Cardiac muscle cell (in vitro differentiated cells and primary cell): ENCODE data around the gene RPS3. TPM values are rescaled to one million over a fixed set of nuclear protein-coding genes. Genes with fewer than 3 reads are reported as not detected.

ENCODE experiments used
- DNase-seq, 2 donors: peaks; one replicate each; pipeline versions ENCODE4 v3.0.0 to v3.0.0-alpha.2; 2010 to 2017; ENCODE audit warnings: low read depth in 1 of 2, low spot score in 1 of 2
- H3K27ac ChIP-seq: fragments of 200-600 bp; sonication (generic); 2 replicates; pipeline ENCODE4 v1.5.1; 2016
- H3K27me3 ChIP-seq: fragments of 200-600 bp; sonication (generic); 2 replicates; pipeline ENCODE4 v1.6.0; 2016; ENCODE audit warnings: control low read depth
- H3K36me3 ChIP-seq: fragments of 200-600 bp; sonication (generic); 2 replicates; pipeline ENCODE4 v1.5.1; 2016; ENCODE audit warnings: control low read depth
- H3K4me1 ChIP-seq: fragments of 200-600 bp; sonication (generic); 2 replicates; pipeline ENCODE4 v1.8.1; 2017; ENCODE audit warnings: low read depth, mild to moderate bottlenecking, mixed run types
- H3K4me3 ChIP-seq: fragments of 200-600 bp; sonication (generic); 2 replicates; pipeline ENCODE4 v1.5.1; 2016; ENCODE audit warnings: mild to moderate bottlenecking
- H3K9me3 ChIP-seq: fragments of 200-600 bp; sonication (generic); 2 replicates; pipeline ENCODE4 v1.5.1; 2017; ENCODE audit warnings: low read depth, mild to moderate bottlenecking, control low read depth
- polyA plus RNA-seq: library from polyadenylated mRNA; unstranded; fragments of >200 nt; fragmentation: Nextera tagmentation; extraction: Ambion mirVana; gene quantifications from 2 replicates; pipeline ENCODE4 v1.2.1, GENCODE V29; 2016
- total RNA-seq: library from RNA; depleted of rRNA; stranded (reverse); fragments of >200 nt; gene quantifications from 2 replicates; pipeline ENCODE4 v1.2.3, GENCODE V29; 2016
- TF ChIP-seq, protein P1 (sequence below): IDR thresholded peaks from 2 replicates; pipeline ENCODE4 v1.5.1; 2012; ENCODE audit warnings: low read depth, mild to moderate bottlenecking, low read length

Gene RPS3
- 781 and 951 TPM in 2 replicates for total RNA-seq
- polyA plus RNA-seq: 974 and 1,206 TPM in 2 replicates

DNA sequence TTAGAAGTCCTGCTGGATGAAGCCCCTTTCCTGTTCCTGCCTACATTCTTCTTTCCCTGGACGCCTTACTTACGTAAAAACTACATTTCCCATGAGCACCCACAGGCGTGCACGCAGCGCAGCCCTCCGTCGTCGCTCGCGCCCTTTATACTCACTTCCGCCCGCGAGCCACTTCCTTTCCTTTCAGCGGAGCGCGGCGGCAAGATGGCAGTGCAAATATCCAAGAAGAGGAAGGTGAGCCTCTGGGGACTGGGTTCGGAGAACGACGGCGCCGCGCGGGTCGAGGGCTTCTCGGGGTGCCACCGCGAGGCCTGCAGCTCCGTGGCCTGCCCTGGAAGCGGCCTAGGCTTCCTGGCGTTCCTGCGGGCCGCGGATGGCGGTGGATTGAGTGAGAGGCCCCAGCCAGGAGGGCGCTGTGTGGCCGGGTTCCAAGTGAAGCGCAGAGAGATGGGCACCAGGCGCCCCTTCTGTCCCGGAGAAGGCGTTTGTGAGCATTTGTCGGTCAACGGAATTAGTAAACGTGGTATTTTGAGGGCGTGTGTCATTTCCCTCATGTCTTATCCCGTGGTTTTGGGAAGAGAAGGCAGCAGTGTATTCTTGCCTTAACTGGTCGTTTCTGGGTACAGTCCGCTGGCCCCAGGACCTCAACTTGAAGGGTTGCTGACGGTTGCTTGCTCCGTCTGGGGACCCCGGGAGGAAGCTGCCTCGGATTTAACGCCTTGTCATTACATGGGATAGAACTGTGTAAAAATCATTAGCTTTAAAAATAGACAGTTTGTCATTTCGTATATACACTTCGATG, at the start of gene RPS3:
RPS3 (plus strand) TSS at position 175 of the 802 bp plus-strand sequence; CDS start at position 205, 30 bp downstream.
- no peaks in the 10 kb centered on the region for H3K27me3 ChIP-seq
- H3K4me1 ChIP-seq: peaks cover 4% of the 10 kb centered on the region
- H3K36me3 ChIP-seq: peaks cover 34% of the 10 kb centered on the region
- H3K4me3 ChIP-seq: peak within 1 kb of the TSS; percentile 70
- no peaks in the 10 kb centered on the region for H3K9me3 ChIP-seq
- TF ChIP-seq, protein P1, sequence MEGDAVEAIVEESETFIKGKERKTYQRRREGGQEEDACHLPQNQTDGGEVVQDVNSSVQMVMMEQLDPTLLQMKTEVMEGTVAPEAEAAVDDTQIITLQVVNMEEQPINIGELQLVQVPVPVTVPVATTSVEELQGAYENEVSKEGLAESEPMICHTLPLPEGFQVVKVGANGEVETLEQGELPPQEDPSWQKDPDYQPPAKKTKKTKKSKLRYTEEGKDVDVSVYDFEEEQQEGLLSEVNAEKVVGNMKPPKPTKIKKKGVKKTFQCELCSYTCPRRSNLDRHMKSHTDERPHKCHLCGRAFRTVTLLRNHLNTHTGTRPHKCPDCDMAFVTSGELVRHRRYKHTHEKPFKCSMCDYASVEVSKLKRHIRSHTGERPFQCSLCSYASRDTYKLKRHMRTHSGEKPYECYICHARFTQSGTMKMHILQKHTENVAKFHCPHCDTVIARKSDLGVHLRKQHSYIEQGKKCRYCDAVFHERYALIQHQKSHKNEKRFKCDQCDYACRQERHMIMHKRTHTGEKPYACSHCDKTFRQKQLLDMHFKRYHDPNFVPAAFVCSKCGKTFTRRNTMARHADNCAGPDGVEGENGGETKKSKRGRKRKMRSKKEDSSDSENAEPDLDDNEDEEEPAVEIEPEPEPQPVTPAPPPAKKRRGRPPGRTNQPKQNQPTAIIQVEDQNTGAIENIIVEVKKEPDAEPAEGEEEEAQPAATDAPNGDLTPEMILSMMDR: no peak
- DNase-seq: peak; percentile 94
- H3K27ac ChIP-seq: peak within 1 kb of the TSS; percentile 98

DNA sequence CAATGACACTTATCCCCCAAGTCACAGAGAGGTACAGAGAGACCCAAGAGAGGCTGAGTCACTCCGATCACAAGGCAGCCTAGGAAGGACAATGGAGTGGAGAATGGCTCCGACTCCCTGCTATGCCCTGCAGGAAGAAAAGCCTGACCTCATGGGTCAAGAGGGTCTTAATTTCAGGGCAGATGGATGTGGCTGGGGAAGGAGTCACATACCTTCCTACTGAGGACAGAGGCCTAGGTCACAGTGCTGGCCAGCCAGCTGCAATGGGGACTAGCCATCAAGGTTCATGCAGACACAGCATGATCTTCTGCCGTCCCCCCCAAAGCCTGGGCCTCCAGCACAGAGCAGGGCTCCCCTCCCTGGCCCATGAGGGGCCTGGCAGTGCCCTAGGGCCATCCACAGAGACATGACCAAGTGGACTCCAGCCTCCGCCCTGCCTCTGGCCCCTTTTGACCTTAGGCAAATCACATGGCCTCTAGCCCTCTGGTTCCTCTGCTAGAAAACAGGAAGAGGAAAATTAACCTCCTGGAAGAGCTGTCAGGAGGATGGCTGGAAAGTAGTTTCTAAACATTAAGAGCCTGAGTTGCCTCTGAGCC, 49.7 kb upstream of the RPS3 start:
- TF ChIP-seq, protein P1: no peak
- Histone ChIP-seq H3K9me3 (no peaks in the 10 kb centered on the region), H3K27ac (peak overlapping the region; percentile 45), H3K4me3 (no peak overlapping the region), H3K36me3 (no peaks in the 10 kb centered on the region), H3K4me1 (peaks cover 31% of the 10 kb centered on the region), H3K27me3 (no peaks in the 10 kb centered on the region)
- DNase-seq: no peak

DNA sequence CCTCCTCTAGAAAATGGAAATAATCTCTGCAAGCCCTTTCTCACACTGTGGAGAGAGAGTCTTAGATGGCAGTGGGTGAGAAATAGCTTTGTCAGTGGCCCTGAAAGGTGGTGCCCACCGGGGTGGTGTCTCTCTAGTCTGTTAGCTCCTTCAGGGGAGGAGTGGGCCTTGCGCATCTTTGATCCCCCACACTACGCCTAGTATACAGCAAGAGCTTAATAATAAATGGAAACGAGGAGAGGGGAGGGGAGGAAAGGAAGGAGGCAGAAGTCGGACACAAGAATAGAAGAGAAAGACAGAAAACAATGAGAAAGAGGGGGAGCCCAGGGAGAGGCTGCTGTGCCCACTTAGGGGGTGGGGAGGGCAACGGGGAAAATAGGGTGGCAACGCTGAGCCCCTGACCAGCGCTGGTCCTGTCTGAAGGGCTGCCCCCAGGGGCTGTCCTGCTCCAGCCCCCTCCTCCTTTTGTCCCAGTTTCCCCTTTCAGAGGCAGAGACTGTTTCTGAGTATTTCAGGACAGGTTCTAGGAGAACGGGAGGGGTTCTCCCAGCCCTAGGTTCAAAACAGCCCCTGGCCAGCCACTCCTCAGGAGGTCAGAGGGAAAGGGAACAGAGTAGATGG, 49.1 kb upstream of the RPS3 start:
- peaks cover 31% of the 10 kb centered on the region for H3K4me1 ChIP-seq
- H3K4me3 ChIP-seq: peak overlapping the region; percentile 52
- no peaks in the 10 kb centered on the region for H3K36me3 ChIP-seq
- no peaks in the 10 kb centered on the region for H3K9me3 ChIP-seq
- TF ChIP-seq, protein P1: no peak
- peak overlapping the region; percentile 51 for H3K27ac ChIP-seq
- H3K27me3 ChIP-seq: no peaks in the 10 kb centered on the region
- DNase-seq: no peak

DNA sequence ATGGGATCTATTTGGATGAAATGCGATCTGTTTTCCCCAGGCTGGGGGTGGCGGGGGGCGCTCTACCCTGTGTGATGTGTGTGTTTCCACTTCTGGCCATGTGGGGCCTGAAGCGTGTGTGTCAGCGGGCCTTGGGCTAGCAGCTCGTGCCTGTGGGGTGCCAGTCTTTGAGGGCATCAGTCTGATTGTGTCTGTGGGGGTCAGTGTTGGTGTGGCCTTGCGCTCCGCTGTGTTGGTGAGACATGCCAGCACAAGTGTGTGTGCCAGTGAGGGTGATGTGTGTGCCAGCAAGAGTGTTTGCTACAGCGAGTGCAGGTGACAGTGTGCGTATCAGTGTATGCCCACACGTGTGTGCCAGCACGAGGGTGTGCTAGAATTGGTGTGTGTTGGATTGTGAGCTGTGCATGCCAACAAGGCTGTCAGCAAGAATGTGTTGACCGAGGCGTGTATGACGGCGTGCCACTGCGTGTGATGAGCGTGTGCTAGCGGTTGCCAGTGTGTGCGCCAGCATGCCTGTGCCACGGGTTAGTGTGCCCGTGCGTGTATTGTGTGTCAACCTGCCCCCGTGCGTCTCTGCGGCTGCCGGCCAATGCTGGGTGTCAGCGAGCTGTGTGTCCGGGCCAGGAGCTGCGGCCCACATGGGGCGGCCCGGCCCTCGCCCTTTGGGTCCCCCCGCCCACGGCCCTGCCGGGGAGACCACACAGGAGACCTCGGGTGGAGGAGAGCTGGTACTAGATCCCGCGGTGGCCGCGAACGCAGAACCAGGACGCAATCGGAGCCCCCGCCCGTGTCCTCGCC, 48.4 kb upstream of the RPS3 start:
- no peaks in the 10 kb centered on the region for H3K36me3 ChIP-seq
- DNase-seq: peak in 1 of 2 donors; percentile 24
- H3K4me1 ChIP-seq: peaks cover 31% of the 10 kb centered on the region
- no peaks in the 10 kb centered on the region for H3K9me3 ChIP-seq
- H3K27me3 ChIP-seq: no peaks in the 10 kb centered on the region
- peak overlapping the region; percentile 52 for H3K4me3 ChIP-seq
- TF ChIP-seq, protein P1: peak; percentile 18
- H3K27ac ChIP-seq: peak overlapping the region; percentile 52

DNA sequence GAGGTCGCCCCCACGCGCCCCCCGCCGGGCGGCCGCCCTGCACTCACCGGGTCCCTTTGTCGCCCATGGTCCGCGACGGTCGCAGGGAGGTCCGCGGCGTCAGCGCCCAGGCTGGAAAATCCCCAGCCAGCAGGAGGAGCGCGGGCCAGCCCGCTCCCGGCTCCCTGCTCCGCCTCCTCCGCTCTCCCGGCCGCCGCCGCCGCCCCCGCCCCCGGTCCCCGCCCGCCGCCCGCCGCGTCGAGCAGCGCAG, 47.9 kb upstream of the RPS3 start, which contains the start of gene ARRB1:
ARRB1 (minus strand) TSS at position 121 of the 250 bp plus-strand sequence; CDS start at position 67, 54 bp downstream.
- H3K36me3 ChIP-seq: no peaks in the 10 kb centered on the region
- no peaks in the 10 kb centered on the region for H3K9me3 ChIP-seq
- peak within 1 kb of the TSS; percentile 52 for H3K27ac ChIP-seq
- TF ChIP-seq, protein P1: no peak
- DNase-seq: peak in 1 of 2 donors; percentile 77
- no peaks in the 10 kb centered on the region for H3K27me3 ChIP-seq
- peaks cover 31% of the 10 kb centered on the region for H3K4me1 ChIP-seq
- peak within 1 kb of the TSS; percentile 52 for H3K4me3 ChIP-seq
